Psoas muscle (tissue), 8 donors: ENCODE results near the gene SMC4. TPM values are rescaled to one million over a fixed set of nuclear protein-coding genes. Genes with fewer than 3 reads are reported as not detected.

Experiments
- ATAC-seq, 4 donors: fragments of 200-7000 bp; cut with Tn5 transposase; one replicate each; pipeline ENCODE4 v1.9.1; 2020; ENCODE audit warnings: moderate library complexity in 3 of 4, mild to moderate bottlenecking in 2 of 4
- DNase-seq, 2 donors: peaks; one replicate each; pipeline ENCODE4 v3.0.0-alpha.2; 2020
- H3K27ac ChIP-seq: fragments of 200-600 bp; one replicate; pipeline ENCODE4 v1.8.0; 2022
- H3K27me3 ChIP-seq, 3 donors: fragments of 200-600 bp in 1 of 3; one replicate each; pipeline versions ENCODE4 v1.6.1 to v1.8.0; 2013 to 2022; ENCODE audit warnings: low read length in 2 of 3, mild to moderate bottlenecking in 2 of 3, moderate library complexity in 1 of 3; ENCODE audit not compliant: insufficient read depth in 3 of 3
- H3K36me3 ChIP-seq, 2 donors: fragments of 200-600 bp in 1 of 2; one replicate each; pipeline versions ENCODE4 v1.6.1 to v1.8.0; 2013 to 2022; ENCODE audit warnings: low read depth in 1 of 2, mild to moderate bottlenecking in 1 of 2, moderate library complexity in 1 of 2; ENCODE audit not compliant: insufficient read depth in 1 of 2
- H3K4me1 ChIP-seq: fragments of 200-600 bp; one replicate; pipeline ENCODE4 v1.8.0; 2022
- H3K4me3 ChIP-seq: fragments of 200-600 bp; one replicate; pipeline ENCODE4 v1.8.0; 2022; ENCODE audit warnings: mild to moderate bottlenecking
- H3K9me3 ChIP-seq: fragments of 200-600 bp; one replicate; pipeline ENCODE4 v1.8.0; 2022
- WGBS, 3 donors: extraction: QIAGEN DNeasy Blood & Tissue Kit; methylation state at CpG; one replicate each; pipeline versions ENCODE4 v1.1.6 to v1.1.7; 2013; 5-methylcytosine and 5-hydroxymethylcytosine counted together
- intact Hi-C, 2 donors: fragments of 100-400 bp; cut with DNase I; formaldehyde crosslinking; loops; one replicate each; pipeline versions ENCODE4 v1.11.0 to v1.14.2; 2022
- polyA plus RNA-seq, 3 donors: library from polyadenylated mRNA; stranded (reverse); fragments of 200-250 nt; gene quantifications; one replicate each; pipeline ENCODE4 v1.2.3, GENCODE V29; 2013
- total RNA-seq, 4 donors: library from RNA; stranded (reverse); fragmentation: NEBNext Ultra II Directional in 2 of 4; extraction: Animal tissue kit (Norgen Biotek cat#: 25700) in 2 of 4; gene quantifications; one replicate each; pipeline versions ENCODE4 v1.2.1 to v1.2.4, GENCODE V29; 2021 to 2023
- TF ChIP-seq, protein P1 (sequence below): fragments of 200-600 bp; IDR thresholded peaks from one replicate; pipeline ENCODE4 v1.8.0; 2022; ENCODE audit warnings: antibody characterized with exemption
- donor health status: healthy with polysubstance abuse.
- donor health status: DM: no; HTN: no; CAD: no; lungs with moderate emphysema.
- donor health status: Bipolar disorder and iron deficiency.
- donor health status: healthy.
- donor health status: DM: yes; HTN: yes; CAD: no.
- donor health status: DM: no; HTN: no; CAD: no.
- donor health status: DM: no; HTN: no; CAD: no.
- donor health status: DM: yes; HTN: yes; CAD: no.

Gene SMC4
- total and polyA plus RNA-seq, 7 donors: 6.9 to 17.3 (median 8.6) TPM

DNA sequence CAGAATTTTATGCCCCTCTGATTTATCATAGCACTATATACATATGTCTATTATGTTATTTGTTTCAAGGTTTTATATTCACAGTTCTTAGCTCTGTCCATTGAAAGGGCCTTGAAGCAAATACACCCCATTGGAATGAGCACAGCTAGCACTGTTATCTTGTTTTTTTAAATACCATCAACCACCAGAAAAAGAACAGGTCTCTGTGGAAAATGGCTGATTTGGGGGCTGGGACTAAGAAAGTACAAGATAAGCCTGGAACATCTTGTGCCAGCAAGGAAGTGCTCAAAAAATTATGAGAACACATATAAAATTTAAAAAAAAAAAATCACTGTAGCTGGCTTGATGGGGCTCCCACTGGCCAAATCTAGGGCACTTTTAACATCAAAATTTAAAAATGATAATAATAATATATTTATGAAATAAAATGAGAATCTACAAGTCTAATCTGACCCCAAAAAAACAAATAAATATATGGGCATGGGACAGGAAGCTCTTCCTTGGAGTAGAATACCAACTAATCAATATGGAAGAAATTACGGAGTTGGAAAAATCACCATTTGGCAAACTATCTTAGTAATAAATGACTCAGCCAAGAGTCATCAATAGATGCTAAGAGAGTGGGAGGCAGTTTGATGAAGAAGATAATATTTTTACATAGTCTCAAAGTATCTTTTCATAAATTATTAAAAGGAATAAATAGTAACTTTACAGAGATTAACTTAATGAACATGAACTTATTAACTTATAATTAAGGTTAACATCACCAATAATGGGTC, 20.9 kb upstream of the SMC4 start:
- WGBS, 3 donors: 91 to 97% (median 96%) methylated on average over 1 of the region's 1 CpG
- intact Hi-C loops: no loop called here
- no peak overlapping the region for H3K27ac ChIP-seq
- peaks cover 0 to 42% of the 10 kb centered on the region in 2 donors for H3K36me3 ChIP-seq
- DNase-seq (no peak), ATAC-seq (no peak)
- no peak overlapping the region for H3K4me3 ChIP-seq
- H3K27me3 ChIP-seq: no peaks in the 10 kb centered on the region
- no peaks in the 10 kb centered on the region for H3K9me3 ChIP-seq
- TF ChIP-seq, protein P1, sequence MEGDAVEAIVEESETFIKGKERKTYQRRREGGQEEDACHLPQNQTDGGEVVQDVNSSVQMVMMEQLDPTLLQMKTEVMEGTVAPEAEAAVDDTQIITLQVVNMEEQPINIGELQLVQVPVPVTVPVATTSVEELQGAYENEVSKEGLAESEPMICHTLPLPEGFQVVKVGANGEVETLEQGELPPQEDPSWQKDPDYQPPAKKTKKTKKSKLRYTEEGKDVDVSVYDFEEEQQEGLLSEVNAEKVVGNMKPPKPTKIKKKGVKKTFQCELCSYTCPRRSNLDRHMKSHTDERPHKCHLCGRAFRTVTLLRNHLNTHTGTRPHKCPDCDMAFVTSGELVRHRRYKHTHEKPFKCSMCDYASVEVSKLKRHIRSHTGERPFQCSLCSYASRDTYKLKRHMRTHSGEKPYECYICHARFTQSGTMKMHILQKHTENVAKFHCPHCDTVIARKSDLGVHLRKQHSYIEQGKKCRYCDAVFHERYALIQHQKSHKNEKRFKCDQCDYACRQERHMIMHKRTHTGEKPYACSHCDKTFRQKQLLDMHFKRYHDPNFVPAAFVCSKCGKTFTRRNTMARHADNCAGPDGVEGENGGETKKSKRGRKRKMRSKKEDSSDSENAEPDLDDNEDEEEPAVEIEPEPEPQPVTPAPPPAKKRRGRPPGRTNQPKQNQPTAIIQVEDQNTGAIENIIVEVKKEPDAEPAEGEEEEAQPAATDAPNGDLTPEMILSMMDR: no peak
- H3K4me1 ChIP-seq: no peaks in the 10 kb centered on the region

DNA sequence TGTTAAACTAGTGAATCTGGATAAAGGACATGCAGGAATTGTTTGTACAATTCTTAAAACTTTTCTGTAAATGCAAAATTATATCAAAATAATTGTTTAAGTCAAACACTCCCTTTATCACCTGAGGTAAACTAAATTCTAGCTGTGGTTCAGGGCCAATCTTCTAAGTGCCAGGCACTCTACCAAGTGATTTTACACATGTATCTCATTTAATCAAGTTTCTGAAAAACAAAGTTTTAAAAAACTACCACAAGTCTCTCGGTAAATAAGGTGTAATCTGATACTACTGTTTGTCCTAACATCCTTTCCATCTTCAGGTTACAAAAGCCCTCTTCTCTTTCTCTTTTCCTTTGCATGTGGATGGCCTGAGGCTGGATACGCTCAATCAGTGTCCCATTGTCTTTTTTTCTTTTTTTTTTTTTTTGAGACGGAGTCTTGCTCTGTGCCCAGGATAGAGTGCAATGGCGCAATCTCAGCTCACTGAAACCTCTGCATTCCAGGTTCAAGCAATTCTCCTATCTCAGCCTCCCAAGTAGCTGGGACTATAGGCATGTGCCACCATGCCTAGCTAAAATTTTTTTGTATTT, 19.7 kb upstream of the SMC4 start:
- WGBS, 3 donors: 87 to 93% (median 89%) methylated on average over 4 of the region's 4 CpGs
- ATAC-seq (no peak), DNase-seq (no peak)
- peaks cover 0 to 35% of the 10 kb centered on the region in 2 donors for H3K36me3 ChIP-seq
- H3K9me3 ChIP-seq: no peaks in the 10 kb centered on the region
- H3K4me1 ChIP-seq: no peaks in the 10 kb centered on the region
- H3K27ac ChIP-seq: no peak overlapping the region
- no peaks in the 10 kb centered on the region for H3K27me3 ChIP-seq
- TF ChIP-seq, protein P1: no peak
- intact Hi-C loops: no loop called here
- no peak overlapping the region for H3K4me3 ChIP-seq

DNA sequence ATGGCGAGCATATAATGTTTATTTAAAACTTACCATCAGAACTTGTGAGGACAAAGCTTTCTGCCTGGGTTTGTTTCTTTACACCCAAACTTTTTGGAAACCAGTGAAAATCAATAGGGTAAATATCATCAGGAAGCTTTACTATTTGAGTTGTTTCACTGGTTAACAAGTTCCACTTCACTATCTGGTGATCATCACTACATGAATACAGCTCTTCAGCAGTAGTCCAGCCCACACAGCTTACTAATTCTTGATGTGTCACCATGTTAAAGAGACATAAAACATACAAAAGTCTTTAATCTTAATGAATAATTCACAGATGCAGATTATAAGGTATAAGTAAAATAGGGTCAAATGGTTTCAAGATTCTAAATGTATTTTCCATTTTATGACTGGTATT, 18.0 kb upstream of the SMC4 start:
- intact Hi-C loops: no loop called here
- H3K4me3 ChIP-seq: no peak overlapping the region
- H3K27me3 ChIP-seq: no peaks in the 10 kb centered on the region
- H3K36me3 ChIP-seq: peaks cover 0 to 17% of the 10 kb centered on the region in 2 donors
- DNase-seq (no peak), ATAC-seq (no peak)
- no peaks in the 10 kb centered on the region for H3K9me3 ChIP-seq
- WGBS, 3 donors: 89 to 98% (median 98%) methylated on average over 1 of the region's 1 CpG
- H3K4me1 ChIP-seq: no peaks in the 10 kb centered on the region
- no peak overlapping the region for H3K27ac ChIP-seq
- TF ChIP-seq, protein P1: no peak

DNA sequence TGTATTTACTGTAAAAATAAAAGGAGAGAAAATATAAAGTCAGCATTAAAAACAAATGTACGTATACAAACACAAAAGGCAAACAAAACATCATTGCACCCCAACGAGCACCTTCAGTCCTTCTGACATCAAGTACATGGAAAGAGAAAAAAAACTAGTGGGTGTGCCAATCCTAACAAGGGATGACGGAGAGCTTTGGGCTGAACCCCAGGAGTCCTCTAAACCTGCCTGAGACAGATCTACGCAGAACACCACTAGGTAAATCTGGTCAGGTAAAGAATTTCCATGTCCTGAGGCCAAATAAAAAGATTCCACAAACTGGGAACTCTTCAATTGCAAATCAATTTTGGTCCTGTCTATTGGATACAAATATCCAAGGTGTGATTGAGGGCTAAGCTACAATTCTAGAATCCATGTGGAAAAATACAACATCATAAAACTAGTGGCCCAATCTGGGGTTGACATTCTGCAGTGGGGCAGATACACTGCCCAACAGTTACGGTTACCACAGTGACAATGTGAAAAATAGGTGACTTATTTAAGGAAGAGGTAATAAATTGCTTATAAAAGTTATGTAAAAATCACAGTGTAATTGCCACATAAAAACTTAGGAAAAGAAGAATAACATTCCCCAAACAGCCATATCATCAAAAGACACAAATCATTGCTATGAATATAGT, 14.7 kb upstream of the SMC4 start:
- H3K27me3 ChIP-seq: no peaks in the 10 kb centered on the region
- H3K27ac ChIP-seq: no peak overlapping the region
- DNase-seq: no peak
- no peak for ATAC-seq
- intact Hi-C loops: no loop called here
- TF ChIP-seq, protein P1: no peak
- no peaks in the 10 kb centered on the region for H3K4me1 ChIP-seq
- peaks cover 0 to 9% of the 10 kb centered on the region in 2 donors for H3K36me3 ChIP-seq
- no peak overlapping the region for H3K4me3 ChIP-seq
- no peaks in the 10 kb centered on the region for H3K9me3 ChIP-seq
- 90 to 91% (median 90%) methylated on average over 5 of the region's 5 CpGs for WGBS, 3 donors
